Dermis microvascular lymphatic vessel endothelial cell (primary cell): ENCODE results near the gene ACSBG1. TPM values are rescaled to one million over a fixed set of nuclear protein-coding genes. Genes with fewer than 3 reads are reported as not detected.

Experiments
- DNase-seq, 2 donors: peaks; one replicate each; pipeline versions ENCODE4 v3.0.0 to v3.0.0-alpha.2; 2010; ENCODE audit warnings: low read depth in 2 of 2
- total RNA-seq: library from RNA; depleted of rRNA; stranded (reverse); fragments of >200 nt; gene quantifications from 2 replicates; pipeline ENCODE4 v1.2.1, GENCODE V29; 2014

The ACSBG1 gene, protein sequence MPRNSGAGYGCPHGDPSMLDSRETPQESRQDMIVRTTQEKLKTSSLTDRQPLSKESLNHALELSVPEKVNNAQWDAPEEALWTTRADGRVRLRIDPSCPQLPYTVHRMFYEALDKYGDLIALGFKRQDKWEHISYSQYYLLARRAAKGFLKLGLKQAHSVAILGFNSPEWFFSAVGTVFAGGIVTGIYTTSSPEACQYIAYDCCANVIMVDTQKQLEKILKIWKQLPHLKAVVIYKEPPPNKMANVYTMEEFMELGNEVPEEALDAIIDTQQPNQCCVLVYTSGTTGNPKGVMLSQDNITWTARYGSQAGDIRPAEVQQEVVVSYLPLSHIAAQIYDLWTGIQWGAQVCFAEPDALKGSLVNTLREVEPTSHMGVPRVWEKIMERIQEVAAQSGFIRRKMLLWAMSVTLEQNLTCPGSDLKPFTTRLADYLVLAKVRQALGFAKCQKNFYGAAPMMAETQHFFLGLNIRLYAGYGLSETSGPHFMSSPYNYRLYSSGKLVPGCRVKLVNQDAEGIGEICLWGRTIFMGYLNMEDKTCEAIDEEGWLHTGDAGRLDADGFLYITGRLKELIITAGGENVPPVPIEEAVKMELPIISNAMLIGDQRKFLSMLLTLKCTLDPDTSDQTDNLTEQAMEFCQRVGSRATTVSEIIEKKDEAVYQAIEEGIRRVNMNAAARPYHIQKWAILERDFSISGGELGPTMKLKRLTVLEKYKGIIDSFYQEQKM
- not detected in 2 replicates for total RNA-seq

DNA sequence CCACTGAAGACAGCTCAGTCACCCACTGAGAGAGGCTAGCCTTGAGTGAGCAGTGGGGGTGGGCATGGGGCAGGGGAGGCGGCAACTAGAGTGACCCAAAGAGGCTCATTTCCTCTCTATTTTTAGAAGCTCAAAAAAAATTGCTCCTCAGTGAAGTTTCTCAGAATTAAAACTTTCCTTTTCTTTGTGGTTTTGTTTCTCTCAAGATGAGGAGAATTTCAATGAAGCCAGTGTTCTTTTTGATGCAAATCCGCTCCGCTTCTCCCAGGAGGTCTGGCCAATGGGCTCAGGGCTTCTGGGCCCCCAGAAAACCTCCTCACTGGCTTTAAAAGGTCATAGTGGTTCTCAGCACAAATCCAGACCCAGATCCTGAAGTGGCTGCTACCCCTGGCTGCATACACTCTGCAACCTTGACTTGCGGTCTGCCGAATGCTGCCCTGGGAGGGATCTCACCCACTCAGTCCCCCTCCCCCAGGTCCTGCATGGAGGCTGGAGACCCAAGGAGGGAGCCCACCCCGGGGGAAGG is at the start of gene ACSBG1:
ACSBG1 (minus strand) TSS at position 51 of the 526 bp plus-strand sequence. CDS start 64 bp downstream, outside the sequence.
- no peak for DNase-seq

GRCh38 chr15:78282324-78282723 is 48.0 kb upstream of the ACSBG1 start:
- DNase-seq, result no peak

DNA sequence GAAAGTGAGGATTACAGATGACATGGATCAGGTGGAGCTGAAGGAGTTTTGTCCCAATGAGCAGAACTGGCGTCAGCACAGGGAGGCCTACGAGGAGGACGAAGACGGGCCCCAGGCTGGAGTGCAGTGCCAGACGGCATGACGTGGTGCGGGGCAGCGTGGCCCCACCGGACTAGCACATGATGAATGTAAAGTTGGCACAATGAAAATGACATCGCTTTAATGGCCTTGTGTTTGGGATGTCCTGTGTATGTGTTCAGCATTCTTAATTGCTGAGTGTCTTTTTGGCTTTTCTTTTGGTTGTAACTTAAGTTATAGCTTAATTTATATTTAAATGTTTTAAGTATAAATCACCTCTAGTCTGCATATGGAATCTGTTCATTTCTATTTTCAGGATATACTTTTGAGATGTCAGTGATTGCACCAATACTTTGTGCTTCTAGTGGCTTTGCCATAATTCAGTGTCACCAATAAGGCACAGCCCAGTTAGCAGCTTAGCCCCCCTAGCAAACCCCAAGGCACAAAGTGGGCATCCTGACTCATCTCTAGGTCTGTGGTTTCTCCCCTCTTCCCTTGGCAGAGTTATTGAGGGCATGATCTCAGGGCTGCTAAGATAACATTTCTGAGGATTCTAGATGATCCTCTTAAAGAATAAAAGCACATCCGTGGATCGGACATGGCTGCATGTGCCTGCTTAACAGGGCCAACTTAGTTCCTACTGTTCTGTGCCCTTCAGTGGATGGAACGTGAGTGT is 46.1 kb upstream of the ACSBG1 start:
- no peak for DNase-seq

- no peak for DNase-seq
These were observed 41.9 kb upstream of the ACSBG1 start for GRCh38 chr15:78276064-78276943.

GRCh38 chr15:78274994-78275393 is 40.6 kb upstream of the ACSBG1 start:
- DNase-seq, result no peak

DNA sequence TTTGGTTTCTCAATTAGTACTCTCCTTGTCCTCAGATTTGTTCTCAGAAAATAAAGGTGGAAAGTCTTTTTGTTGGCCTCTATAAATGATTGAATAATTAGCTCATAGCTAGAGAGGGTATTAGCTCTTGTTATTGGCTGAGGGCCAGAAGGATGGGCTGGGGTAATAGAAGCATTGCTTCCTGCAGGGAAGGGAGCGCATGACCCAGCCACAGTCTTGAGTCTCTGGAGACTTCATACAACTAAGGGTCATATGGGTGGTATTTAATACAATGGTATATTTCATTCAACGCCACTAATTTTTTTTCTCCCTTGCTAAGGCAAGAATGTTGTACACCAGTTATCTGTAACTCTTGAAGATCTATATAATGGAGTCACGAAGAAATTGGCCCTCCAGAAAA is 38.4 kb upstream of the ACSBG1 start:
- DNase-seq, result no peak

GRCh38 chr15:78272316-78272715 is 38.0 kb upstream of the ACSBG1 start:
- DNase-seq, result no peak

DNA sequence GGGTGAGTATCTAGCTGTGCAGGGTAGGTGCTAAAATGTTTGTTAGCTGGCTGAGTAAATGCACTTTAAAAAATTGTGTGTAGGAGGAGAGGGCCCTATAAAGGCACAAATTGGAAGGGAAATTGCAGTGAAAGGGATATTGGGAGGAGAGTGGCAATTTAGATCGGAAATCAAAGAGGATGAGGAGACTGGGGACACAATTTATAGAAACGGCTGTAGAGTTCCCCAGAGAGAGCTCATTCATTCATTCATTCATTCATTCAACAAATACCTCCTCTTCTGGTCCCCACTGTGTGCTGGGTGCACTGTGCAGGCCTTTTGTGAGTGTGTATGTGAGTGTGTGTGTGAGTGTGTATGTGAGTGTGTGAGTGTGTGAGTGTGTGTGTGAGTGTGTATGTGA is 32.4 kb upstream of the ACSBG1 start:
- DNase-seq, result no peak

- DNase-seq, result no peak
These were observed 31.9 kb upstream of the ACSBG1 start for GRCh38 chr15:78266229-78266628.

- peak in 1 of 2 donors; percentile 31 for DNase-seq
These were observed 31.4 kb upstream of the ACSBG1 start for GRCh38 chr15:78265752-78266224.

DNA sequence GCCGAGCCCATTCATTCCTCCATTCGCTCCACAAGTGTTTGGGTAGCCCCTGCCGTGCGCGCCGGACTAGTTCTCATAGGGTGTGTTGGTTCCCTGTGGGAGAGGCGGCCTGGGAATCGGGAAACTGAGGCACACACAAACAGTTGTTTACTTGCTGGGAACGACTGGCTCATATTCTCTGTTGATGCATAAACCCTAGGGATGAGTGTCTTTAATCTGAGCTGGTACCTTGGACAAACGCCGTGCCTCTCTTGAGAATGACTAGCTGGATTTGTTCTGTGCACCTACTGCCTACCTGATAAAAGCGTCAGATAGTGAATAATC is 30.7 kb upstream of the ACSBG1 start:
- DNase-seq, result no peak

GRCh38 chr15:78264304-78265136 is 30.2 kb upstream of the ACSBG1 start, which contains the start of gene DNAJA4:
Gene DNAJA4, plus strand, starts transcription at chr15:78264562. Its CDS starts 202 bp downstream, at chr15:78264764.
- DNase-seq, result peak in 1 of 2 donors; percentile 53

DNA sequence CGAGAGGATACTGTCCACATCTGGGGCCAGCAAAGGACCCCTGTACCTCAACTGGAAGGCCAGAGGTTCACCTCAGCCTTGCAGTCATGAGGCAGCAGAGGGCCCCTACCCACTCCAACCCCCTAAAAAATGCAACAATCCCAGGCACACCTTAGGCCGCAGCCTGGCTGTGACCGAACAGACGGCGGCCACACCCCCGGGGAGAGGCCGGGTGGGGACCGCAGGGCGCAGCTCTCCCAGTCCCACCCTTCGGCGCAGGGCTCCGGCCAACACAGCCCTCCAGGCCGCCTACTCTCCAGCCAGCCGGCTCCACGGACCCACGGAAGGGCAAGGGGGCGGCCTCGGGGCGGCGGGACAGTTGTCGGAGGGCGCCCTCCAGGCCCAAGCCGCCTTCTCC is 29.5 kb upstream of the ACSBG1 start:
- no peak for DNase-seq

GRCh38 chr15:78263351-78263781 is 29.0 kb upstream of the ACSBG1 start:
- no peak for DNase-seq

- DNase-seq, result no peak
These were observed 26.7 kb upstream of the ACSBG1 start for GRCh38 chr15:78261062-78261461.

GRCh38 chr15:78260489-78260888 is 26.1 kb upstream of the ACSBG1 start:
- no peak for DNase-seq

DNA sequence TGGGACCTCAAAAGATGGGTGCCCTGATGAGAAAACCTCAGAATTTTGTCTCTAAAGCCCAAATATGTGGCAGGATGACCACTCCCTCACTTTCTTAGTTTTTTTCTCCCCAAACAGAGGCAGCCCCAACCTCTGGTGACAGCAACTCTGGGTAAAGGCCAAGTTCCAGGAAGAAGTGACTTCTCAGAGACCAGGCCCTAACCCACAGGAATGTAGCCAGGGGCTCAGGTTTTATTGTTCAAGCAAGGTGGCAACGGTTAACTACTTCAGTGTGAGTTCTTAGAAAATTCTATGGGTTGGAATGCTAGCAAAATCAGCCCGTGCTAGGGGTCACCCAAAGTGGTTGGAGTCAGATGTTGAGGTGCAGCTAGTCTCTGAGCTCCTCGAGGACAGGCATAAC is 24.9 kb upstream of the ACSBG1 start:
- no peak for DNase-seq

DNA sequence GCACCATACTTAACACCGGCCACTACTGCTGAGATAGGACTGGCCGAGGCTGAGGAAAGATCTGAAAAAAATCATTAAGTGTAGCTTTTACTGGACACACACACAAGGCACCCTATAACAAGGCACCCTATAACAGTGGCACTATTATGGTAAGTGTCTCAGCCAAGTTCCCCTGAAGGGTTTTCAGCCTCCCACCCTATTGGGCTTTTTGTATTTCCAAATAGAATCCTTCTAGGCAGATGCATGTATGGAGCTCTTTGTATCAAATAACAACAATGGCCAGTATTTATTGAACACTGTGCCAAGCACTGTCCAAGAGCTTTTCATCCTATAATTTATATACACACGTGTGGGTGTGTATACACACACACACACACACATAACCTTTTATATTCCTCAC is 23.3 kb upstream of the ACSBG1 start:
- no peak for DNase-seq

DNA sequence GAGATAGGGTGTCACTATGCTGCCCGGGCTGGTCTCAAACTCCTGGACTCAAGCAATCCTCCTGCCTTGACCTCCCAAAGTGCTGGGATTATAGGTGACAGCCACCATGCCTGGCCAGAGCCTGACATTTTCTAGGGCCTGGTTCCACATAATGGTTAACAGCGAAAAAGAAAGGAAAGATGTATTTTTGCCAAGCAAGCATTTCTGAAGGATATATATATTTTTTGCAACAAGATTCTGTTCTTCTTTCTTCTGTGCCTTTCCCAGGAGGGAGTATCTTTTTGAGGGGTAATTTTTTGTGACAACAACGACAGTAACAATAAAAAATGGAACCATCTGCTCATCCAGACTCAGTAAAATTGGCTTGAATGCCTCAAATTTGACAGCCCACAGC is 21.7 kb upstream of the ACSBG1 start:
- no peak for DNase-seq
